Middle frontal gyrus (tissue), 1 donor: Measurements from ENCODE around the gene EDARADD.

Source experiments
- DNase-seq: peaks from one replicate; pipeline ENCODE4 v3.0.0-alpha.2; 2015; ENCODE audit warnings: low spot score; ENCODE audit errors: extremely low spot score

EDARADD gene

DNA sequence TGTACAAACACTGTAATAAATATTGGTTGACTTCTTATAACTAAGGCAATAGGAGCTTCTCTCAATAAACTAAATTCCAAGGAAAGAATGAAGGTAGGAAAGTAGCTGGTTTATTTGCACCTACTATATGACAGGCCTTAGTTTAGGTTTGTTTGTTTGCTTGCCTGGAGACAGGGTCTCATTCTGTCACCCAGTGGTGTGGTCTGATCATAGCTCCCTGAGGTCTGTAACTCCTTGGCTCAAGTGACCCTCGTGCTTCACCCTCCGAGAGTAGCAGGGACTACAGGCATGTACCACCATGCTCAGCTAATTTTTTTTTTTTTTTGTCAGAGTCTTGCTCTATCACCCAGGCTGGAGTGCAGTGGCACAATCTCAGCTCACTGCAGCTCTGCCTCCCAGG, 1.9 kb upstream of the EDARADD start:
- no peak for DNase-seq

- no peak for DNase-seq
These were observed 768 bp downstream of the EDARADD start for GRCh38 chr1:236394879-236395229.

- DNase-seq = no peak
These were observed 1.3 kb downstream of the EDARADD start for GRCh38 chr1:236395230-236395946.

GRCh38 chr1:236395947-236396664, 2.0 kb downstream of the EDARADD start:
- DNase-seq = no peak

GRCh38 chr1:236396665-236397043, 2.6 kb downstream of the EDARADD start:
- no peak for DNase-seq

DNA sequence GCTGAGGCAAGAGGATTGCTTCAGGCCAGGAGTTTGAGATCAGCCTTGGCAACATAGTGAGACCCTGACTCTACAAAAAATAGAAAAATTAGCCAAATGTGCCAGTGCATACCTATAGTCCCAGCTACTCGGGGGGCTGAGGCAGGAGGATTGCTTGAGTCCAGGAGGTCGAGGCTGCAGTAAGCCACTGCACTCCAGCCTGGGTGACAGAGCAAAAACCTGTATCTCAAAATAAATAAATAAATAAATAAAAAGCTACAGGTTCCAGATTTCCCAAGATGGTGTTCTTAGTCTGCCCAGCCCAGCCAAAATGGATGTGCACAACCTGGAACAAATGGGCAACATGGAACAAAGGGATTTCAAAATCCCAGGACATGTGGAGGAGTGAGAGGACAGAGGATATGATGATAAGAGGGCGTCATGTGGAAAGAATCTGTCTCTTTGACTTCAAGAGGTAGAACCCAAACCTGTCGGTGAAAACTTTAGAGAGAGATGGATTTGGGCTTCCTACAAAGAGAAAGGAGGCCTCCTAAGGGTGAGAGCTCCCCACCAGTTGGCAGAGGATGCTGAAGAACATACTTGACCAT, 3.2 kb downstream of the EDARADD start:
- DNase-seq = no peak

GRCh38 chr1:236398538-236398937, 4.5 kb downstream of the EDARADD start:
- DNase-seq = no peak

DNA sequence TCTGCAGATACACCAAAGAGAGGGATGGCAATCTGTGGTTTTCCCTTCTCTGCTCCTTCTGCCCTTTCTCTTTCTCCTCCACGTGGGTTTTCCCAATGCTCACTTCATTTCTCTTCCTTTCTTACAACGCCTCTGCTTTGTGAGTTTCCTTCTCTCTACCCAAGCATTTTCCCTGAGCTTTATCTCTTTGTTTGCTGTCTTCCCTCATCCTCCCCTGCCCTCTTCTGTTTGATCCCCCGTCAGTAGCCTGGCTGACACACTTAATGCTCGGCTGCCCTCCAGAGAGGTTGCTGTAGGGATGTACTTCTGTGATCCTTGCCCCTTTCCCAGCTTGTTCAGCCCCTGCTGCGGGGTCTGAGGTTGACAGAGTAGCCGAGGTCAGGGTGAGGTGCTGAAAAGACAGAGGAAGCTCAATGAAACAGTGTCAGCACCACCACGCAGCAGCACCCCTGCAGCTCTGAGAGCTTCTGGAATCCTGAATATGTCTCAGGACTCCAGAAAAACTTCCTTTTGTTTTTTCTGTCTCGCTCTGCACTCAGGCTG, 6.0 kb downstream of the EDARADD start:
- DNase-seq = no peak

DNA sequence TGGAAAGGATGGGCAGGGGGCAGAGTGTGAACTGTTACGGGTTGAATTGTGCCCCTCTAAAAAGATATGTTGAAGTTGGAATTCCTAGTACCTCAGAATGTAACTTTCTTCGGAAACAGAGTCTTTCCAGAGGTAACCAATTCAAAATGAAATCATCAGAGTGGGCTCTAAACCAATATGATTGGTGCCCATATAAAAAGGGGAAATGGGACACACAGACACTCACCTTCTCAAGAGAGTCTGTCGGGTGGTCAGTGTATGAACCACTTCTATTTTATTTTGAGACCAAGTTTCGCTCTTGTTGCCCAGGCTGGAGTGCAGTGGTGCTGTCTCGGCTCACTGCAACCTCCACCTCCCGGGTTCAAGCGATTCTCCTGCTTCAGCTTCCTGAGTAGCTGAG, 7.6 kb downstream of the EDARADD start:
- DNase-seq = no peak

- DNase-seq = no peak
These were observed 10.0 kb downstream of the EDARADD start for GRCh38 chr1:236403905-236404696.

DNA sequence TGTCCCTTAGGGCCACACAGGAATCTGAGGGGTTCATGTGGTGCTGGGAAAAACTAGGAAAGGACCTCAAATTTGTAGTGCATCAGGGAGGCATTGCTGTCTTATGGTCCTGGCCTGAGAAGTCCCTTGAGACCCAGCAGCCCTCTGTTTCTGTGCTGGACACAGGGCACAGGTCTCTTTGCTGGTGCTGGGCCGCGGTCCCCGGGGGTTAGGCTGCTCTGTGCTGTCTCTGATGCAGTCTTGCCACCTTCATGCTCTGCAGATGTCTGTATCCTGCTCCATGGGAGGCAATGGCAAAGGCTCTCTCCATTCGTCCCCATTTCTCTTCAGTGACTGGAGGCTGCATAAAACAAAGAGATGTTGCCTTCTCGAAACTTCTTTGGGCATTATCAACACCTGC, 13.0 kb downstream of the EDARADD start:
- DNase-seq = no peak

DNA sequence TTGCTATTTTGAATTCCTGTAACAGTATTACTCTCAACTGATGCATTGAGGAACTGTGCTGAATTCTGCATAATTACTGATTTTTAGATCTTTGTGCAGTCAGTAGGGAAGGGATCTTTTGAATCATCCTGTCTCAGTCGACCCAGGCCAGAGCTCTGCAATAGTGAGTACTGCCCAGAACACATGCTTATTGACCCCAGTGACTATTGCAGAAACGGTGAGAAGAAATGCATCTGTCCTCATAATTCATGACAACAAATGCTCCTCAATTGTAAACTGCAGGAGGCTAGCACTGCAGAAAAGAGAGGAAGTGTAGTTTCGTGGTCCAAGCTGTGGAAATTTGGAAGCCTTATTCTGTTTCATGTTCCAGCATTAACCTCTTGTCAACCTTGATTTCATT, 19.6 kb downstream of the EDARADD start:
- DNase-seq = no peak

GRCh38 chr1:236416165-236416564, 22.1 kb downstream of the EDARADD start:
- DNase-seq = no peak

DNA sequence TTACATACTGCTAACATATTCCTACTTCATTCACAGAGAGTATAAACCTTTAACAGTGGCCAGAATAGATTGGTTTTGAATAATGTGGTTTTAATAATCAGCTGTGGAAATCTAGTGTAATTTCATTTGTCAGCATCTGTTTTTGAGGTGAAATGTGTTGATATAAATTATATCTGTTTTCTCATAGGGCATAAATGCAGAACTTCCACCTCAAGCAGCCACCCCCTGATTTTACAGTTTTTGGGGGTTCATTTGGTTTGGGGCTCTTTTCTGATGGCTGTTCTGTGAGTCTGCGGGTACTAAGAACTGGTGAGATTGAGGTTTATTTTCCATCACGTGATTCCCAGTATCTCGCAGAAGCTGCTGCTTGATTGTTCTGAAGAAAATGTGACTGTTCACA, 23.2 kb downstream of the EDARADD start:
- no peak for DNase-seq

DNA sequence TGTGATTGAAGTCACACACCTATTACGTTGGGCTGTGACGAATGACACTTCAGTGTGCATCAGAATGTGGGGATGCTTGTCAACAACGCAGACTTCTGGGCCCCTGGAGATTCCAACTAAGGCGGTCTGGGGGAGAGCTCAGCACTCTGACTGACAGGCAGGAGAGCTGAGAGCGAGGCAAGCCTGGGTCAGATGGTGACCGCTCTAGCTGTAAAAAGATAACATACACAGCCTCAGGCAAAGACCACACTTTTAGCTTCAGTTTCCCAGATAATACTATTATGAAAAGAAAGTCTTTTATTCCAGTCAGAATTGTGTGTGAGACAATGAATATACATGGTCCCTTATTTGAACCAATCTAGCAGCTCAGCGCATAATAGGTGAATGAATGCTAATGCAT, 25.4 kb downstream of the EDARADD start:
- DNase-seq = no peak

DNA sequence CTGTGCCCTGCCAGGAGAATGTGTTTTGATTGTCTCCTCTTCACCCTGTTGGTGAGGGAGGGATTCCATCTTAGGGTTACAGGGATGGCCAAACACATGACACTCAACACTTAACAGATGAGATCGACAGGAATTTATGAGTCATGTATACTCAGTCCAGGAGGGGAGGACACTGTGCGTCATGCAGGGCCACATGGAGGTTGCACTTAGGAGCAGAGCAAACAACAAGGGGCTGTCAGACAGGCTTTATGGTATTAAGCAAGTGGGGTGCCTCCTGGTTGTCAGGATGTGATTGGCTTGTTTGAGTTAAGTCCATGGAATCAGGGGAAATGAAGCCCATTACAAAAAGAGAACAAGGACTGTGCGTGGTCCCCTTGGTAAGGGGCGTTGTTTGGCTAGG, 26.9 kb downstream of the EDARADD start:
- no peak for DNase-seq

GRCh38 chr1:236421850-236422516, 27.9 kb downstream of the EDARADD start:
- DNase-seq = no peak

DNA sequence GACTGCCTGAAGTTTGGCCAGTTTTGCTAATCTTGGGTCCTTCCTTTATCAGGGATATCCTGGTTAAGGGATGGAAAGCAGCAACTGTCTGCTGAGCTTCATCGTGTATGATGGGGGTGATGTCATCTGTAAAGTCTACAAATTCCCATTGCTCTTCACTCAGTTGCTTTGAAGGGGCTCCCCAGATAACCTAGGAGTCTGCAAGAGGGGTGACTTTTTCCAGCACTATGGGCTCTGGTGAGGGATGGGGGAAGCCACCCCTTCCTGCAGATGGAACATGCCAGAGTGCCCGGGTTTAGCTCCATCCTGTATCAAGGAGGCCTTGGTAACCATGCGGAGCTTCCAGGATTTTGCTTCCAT, 28.4 kb downstream of the EDARADD start:
- DNase-seq = no peak

DNA sequence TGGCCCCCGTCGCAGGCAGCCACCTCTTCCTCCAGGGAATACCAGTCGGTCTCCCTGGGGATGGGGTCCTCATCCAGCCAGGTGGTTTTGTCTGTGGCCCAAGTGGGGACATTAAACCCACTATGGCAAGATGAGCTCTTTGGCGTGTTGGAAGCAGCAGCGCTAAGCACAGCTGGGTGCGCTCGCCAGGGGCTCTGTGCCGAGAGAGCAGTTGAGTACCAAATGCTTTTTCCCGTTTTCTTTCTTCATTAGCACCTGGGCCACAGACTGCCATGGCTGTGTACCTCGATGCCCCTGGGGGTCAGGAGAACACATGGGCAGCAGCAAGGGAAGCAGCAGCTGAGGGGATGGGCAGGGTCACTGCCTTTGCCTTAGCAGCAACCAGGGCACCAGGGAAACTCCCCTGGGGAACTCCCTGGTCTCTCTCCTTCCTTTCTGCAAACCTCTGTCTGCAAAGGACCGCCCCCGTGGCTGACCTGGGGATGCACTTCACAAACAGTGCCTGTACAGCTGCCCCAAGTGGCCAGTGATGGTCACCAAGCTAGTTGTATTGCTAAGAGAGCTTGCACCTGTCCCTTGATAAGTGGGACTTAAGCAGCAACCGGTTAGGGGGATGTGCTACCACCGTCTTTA, 31.1 kb downstream of the EDARADD start:
- no peak for DNase-seq

- DNase-seq = no peak
These were observed 32.1 kb downstream of the EDARADD start for GRCh38 chr1:236426215-236426614.
